NT2/D1 (cell line): ENCODE data around the gene TKTL1.

Source experiments
- DNase-seq: peaks from one replicate; pipeline ENCODE4 v3.0.0-alpha.2; 2011; ENCODE audit warnings: low read depth, low spot score
- H3K27me3 ChIP-seq: 2 replicates; pipeline ENCODE4 v1.6.0; 2011; ENCODE audit warnings: mild to moderate bottlenecking; ENCODE audit not compliant: insufficient read length, insufficient read depth
- H3K36me3 ChIP-seq: 2 replicates; pipeline ENCODE4 v1.6.1; 2011; ENCODE audit warnings: mild to moderate bottlenecking, low read length, mixed read lengths; ENCODE audit not compliant: insufficient read depth, insufficient read length
- H3K4me1 ChIP-seq: 2 replicates; pipeline ENCODE4 v1.5.1; 2011; ENCODE audit not compliant: insufficient read depth, insufficient read length
- H3K4me3 ChIP-seq: 2 replicates; pipeline ENCODE4 v1.5.1; 2011; ENCODE audit warnings: low read depth; ENCODE audit not compliant: insufficient read length
- H3K9ac ChIP-seq: 2 replicates; pipeline ENCODE4 v1.6.0; 2011; ENCODE audit warnings: low read depth; ENCODE audit not compliant: insufficient read length
- H3K9me3 ChIP-seq: 2 replicates; pipeline ENCODE4 v1.5.1; 2011; ENCODE audit warnings: mild to moderate bottlenecking, low read length; ENCODE audit not compliant: insufficient read depth
- SUZ12 ChIP-seq: IDR thresholded peaks from 2 replicates; pipeline ENCODE4 v1.6.1; 2011; ENCODE audit not compliant: insufficient read length, insufficient read depth; ENCODE audit errors: extremely low read depth
- YY1 ChIP-seq: IDR thresholded peaks from 2 replicates; pipeline ENCODE4 v1.6.1; 2011; ENCODE audit not compliant: insufficient read length, insufficient read depth
- ZNF274 ChIP-seq: IDR thresholded peaks from 2 replicates; pipeline ENCODE4 v1.6.1; 2011; ENCODE audit warnings: mild to moderate bottlenecking, low read depth, low read length

The TKTL1 gene

DNA sequence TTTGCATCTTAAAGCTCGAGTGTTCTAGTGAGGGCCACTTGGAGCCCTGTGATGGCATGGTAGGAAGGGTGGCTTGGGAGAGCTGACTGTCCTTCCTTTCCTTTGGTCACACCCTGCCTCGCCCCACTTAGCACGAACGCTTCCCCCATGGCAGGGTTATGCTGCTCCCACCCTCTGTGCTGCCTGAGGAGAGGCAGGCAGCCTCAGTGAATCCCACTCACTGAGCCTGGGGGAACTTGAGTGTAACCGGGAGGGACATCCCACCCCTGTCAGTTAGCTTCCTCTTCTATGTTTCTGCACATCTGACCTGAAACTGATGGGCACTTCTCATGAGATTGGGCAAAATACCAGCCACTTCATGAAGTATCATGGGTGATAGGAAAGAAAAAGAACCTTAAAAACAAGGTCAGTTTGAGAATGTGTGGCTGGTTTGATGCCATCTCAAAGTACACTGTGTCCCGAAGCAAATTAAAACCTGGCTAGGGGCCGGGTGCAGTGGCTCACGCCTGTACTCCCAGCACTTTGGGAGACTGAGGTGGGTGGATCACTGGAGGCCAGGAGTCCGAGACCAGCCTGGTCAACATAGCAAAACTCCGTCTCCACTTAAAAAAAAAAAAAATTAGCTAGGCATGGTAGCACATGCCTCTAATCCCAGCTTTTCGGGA lies 10.1 kb downstream of the TKTL1 start:
- no peak for DNase-seq
- no peaks in the 10 kb centered on the region for H3K27me3 ChIP-seq
- no peaks in the 10 kb centered on the region for H3K4me1 ChIP-seq
- H3K9me3 ChIP-seq: no peaks in the 10 kb centered on the region
- TF ChIP-seq ZNF274 (no peak), YY1 (no peak), SUZ12 (no peak)
- no peak overlapping the region for H3K9ac ChIP-seq
- H3K4me3 ChIP-seq: no peak overlapping the region
- no peaks in the 10 kb centered on the region for H3K36me3 ChIP-seq

DNA sequence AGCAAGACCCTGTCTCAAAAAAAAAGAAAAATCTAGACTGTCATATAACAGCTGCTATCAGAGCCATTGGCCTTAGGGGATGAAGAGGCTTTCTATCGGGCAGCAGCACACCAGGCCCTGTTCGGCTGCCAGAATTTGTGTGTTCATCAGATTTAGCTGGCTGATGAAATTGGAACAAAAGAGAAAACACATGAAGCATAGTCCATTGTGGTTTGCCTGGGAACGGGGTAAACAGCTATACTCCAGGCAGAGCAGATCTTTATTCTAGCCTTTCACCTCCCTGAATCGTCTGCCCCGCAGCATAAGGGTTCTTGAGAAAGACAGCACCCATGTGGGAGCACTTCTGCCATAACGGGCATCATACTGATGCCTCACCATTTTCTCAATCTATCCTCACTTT lies 11.6 kb downstream of the TKTL1 start:
- H3K9ac ChIP-seq: no peak overlapping the region
- no peak for DNase-seq
- H3K4me1 ChIP-seq: no peaks in the 10 kb centered on the region
- H3K36me3 ChIP-seq: no peaks in the 10 kb centered on the region
- H3K27me3 ChIP-seq: no peaks in the 10 kb centered on the region
- TF ChIP-seq YY1 (no peak), ZNF274 (no peak), SUZ12 (no peak)
- H3K4me3 ChIP-seq: no peak overlapping the region
- no peaks in the 10 kb centered on the region for H3K9me3 ChIP-seq

DNA sequence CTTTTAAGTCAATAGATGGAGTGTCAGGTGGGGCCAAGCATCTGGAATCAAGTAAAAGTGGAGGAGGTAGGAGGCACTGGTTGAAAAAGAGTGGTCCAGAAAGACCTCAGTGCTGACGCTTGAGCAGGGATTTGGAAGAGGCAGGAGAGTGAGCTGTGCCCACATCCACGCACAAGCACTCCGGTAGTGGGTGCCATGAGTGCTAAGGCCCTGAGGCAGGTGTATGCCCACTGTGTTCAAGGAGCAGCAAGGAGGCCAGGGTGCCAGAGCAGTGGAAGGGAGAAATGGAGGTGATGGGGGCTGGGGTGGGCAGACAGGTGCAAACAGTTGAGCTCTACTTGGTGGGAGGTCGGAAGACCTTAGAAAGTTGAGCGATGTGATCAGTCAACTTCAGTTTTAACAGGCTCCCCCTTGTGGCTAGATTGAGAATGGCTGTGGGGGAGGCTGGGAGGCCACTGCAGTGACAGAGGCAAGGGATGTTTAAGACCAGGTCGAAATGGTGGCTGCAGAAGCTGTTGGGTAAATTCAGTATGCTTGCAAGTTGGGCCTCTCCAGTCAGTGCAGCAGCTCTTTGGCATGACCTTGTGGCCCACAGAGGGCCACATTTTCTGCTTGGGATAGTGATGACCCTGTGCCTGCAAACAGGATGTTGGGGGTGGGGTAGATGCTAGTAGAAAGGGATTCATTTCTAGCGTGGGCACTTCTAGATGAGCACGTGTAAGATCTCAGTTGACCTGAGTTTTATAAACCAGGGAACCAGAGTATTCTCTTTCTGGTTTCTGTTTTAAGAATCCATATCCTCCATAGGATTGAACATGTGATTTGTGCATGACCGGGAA lies 12.7 kb downstream of the TKTL1 start:
- peak; percentile 39 for DNase-seq
- no peaks in the 10 kb centered on the region for H3K27me3 ChIP-seq
- TF ChIP-seq YY1 (no peak), SUZ12 (no peak), ZNF274 (no peak)
- H3K4me1 ChIP-seq: no peaks in the 10 kb centered on the region
- H3K9me3 ChIP-seq: no peaks in the 10 kb centered on the region
- no peak overlapping the region for H3K4me3 ChIP-seq
- H3K36me3 ChIP-seq: no peaks in the 10 kb centered on the region
- no peak overlapping the region for H3K9ac ChIP-seq

DNA sequence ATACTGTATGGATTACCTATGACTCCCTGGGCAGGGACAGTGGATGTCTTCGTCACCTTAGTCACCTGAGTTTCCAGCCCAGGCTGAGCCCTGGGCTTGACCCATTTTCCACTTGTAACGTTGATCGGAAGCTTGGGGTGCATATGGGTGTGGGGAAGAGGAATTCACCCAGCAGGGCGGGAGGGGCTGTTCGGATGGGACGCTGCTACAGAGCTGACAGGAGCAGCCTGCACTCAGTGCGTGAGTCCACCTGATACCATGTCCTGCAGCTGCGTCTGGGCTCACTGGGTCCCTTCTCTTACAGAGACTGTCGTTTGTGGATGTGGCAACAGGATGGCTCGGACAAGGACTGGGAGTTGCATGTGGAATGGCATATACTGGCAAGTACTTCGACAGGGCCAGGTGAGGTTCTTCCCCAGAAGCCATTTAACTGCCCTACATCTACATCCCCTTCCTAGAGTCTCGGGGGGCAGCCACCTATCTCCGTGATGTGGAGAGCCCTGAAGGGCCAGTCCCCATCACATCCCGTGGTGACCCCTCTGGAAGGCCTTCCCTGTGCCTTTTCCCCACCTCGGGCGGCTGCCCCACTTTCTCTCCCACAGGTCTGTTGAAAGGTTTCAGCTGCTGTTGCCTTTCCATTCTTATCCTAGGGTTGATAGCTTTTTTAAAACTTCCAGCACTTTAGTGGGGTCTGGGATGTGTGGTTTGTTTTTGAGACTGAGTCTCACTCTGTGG lies 13.6 kb downstream of the TKTL1 start:
- Histone ChIP-seq H3K9ac (no peak overlapping the region), H3K36me3 (no peaks in the 10 kb centered on the region), H3K4me1 (no peaks in the 10 kb centered on the region), H3K4me3 (no peak overlapping the region), H3K27me3 (no peaks in the 10 kb centered on the region), H3K9me3 (no peaks in the 10 kb centered on the region)
- DNase-seq: no peak
- TF ChIP-seq YY1 (no peak), SUZ12 (no peak), ZNF274 (no peak)

DNA sequence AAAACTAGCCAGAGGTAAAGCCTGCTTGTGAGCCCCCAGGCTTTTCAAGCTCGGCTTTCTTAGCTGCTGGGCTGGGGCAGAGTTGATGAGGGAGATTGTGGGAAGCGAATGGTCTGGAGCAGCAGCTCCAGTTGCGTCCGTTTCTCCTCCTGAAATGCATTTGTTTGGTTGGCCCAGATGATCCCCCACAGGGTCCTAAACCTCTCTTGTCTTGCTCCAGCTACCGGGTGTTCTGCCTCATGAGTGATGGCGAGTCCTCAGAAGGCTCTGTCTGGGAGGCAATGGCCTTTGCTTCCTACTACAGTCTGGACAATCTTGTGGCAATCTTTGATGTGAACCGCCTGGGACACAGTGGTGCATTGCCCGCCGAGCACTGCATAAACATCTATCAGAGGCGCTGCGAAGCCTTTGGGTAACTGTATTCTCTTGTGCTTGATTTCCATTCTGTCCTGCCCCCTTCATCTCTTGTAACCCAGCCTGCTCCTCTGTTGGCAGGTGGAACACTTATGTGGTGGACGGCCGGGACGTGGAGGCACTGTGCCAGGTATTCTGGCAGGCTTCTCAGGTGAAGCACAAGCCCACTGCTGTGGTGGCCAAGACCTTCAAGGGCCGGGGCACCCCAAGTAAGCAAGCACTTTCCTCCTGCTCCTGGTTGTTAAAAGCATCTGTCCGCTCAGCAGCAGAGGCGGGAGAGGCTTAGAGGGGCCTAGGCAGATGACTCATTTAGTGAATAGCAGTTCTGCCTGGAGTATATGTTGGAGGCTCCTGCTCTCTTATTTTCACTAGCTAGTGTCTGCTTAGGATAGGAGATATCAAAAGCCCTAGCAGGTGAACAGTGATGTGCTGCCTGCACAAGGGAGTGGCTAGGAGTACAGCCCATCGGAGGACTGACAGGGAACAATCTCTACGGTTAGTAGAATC lies 15.3 kb downstream of the TKTL1 start:
- H3K27me3 ChIP-seq: no peaks in the 10 kb centered on the region
- no peak for DNase-seq
- H3K9me3 ChIP-seq: no peaks in the 10 kb centered on the region
- H3K36me3 ChIP-seq: no peaks in the 10 kb centered on the region
- no peak for TF ChIP-seq YY1
- TF ChIP-seq ZNF274: no peak
- TF ChIP-seq SUZ12: no peak
- no peaks in the 10 kb centered on the region for H3K4me1 ChIP-seq
- H3K9ac ChIP-seq: no peak overlapping the region
- H3K4me3 ChIP-seq: no peak overlapping the region

DNA sequence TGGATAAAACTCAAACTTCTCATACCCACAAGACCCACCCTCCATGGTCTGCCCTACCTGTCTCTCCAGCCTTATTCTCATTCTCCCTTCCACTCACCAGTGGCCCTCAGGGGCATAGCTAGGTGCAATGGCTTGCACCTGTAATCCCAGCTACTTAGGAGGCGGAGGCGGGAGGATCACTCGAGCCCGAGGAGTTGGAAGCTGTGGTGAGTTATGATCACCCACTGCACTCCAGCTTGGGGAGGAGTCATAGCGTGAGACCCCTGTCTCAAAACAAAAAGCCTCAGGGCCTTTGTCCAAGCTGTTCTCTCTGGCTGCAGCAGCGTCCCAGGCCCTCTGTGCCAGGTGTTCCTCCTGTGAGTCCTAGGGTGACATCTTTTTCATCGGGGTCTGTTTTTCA lies 16.5 kb downstream of the TKTL1 start:
- H3K9me3 ChIP-seq: no peaks in the 10 kb centered on the region
- no peaks in the 10 kb centered on the region for H3K36me3 ChIP-seq
- no peak for DNase-seq
- H3K9ac ChIP-seq: no peak overlapping the region
- TF ChIP-seq ZNF274 (no peak), SUZ12 (no peak), YY1 (no peak)
- H3K4me1 ChIP-seq: no peaks in the 10 kb centered on the region
- no peak overlapping the region for H3K4me3 ChIP-seq
- H3K27me3 ChIP-seq: no peaks in the 10 kb centered on the region
